NOMO-1 (cell line): ENCODE results near the gene ITGA3.

Experiments used
- DNase-seq, 2 experiments: peaks; one replicate each; lab custom pipeline; 2025; ENCODE audit not compliant: unreplicated experiment in 2 of 2; lab: John Stamatoyannopoulos, UW

Gene ITGA3

DNA sequence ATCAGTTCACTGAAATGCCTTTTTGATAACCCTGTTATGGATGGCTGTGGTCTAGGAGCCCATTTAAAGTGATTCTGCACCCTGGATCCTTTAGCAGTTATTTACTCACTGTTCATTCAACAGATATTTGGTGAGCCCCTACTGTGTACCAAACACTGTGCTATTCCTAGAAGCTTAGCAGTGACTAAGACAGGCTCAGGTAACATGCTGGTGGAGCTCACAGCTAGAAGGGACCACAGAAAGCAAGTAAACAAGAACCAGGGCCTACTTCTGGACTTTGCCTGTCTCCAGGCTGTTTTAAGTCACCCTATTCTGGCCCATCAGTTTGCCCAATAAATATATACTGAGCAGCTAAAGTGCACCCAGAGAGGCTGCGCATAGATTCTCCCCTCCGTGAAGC is 11.1 kb downstream of the ITGA3 start:
- DNase-seq: no peak

DNA sequence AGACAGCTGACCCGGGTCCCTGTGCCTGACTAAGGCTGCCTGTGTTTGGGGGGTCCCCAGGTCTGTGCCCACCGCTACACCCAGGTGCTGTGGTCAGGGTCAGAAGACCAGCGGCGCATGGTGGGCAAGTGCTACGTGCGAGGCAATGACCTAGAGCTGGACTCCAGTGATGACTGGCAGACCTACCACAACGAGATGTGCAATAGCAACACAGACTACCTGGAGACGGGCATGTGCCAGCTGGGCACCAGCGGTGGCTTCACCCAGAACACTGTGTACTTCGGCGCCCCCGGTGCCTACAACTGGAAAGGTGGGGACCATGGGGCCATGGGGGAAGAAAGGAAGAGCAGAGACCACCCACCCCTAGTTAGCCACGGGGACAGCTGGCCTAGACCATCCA is 12.1 kb downstream of the ITGA3 start:
- DNase-seq: no peak

- no peak for DNase-seq
These were observed 15.2 kb downstream of the ITGA3 start for GRCh38 chr17:50070908-50071680.

DNA sequence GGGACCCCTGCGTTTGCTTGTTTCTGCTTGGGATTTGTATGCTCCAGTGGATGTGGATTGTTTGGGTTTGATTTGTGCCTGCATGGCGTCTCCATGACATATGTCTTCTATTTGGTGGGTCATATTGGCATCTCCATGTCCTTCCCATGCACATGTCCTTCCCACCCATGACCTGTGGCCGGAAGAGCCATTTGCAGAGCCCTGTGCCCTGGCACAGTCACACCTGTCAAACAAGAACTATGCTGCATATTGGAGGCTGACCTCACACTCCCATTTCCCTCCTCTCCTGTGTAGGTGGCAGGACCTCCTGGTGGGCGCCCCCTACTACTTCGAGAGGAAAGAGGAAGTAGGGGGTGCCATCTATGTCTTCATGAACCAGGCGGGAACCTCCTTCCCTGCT is 15.8 kb downstream of the ITGA3 start:
- no peak for DNase-seq

GRCh38 chr17:50072130-50072529 is 16.2 kb downstream of the ITGA3 start:
- DNase-seq: no peak

DNA sequence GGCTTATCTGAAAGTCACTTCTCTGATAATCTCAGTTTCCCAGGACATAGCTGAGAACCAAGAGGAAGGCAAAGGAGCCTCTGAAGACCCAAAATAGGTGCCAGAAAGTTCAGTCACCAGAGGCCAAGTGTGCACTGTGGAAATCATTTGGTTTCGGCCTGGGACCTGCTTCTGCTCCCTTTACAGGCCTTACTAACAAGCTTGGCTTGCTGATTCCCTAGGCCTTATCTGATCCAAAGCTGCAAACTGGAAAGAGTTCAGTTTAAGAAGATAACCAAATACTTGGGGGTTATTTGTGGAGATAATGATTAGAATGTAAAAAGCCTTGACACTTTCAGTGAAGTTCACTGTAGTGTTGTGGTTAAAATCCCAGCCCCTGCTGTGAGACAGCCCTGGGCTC is 17.0 kb downstream of the ITGA3 start:
- DNase-seq: no peak

DNA sequence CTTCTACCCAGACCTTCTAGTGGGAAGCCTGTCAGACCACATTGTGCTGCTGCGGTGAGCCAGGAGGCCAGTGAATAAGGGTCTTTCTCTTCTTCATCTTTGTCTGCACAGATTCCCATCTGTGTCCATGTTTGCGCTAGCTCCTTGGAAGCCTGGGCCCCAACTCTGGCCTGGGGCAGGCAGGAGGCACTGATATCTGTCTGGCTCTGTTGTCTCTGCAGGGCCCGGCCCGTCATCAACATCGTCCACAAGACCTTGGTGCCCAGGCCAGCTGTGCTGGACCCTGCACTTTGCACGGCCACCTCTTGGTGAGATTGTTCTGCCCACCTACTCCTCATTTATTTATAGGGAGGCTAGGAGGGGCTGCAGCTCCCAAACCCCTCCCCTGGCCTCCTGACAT is 18.3 kb downstream of the ITGA3 start:
- DNase-seq: no peak

DNA sequence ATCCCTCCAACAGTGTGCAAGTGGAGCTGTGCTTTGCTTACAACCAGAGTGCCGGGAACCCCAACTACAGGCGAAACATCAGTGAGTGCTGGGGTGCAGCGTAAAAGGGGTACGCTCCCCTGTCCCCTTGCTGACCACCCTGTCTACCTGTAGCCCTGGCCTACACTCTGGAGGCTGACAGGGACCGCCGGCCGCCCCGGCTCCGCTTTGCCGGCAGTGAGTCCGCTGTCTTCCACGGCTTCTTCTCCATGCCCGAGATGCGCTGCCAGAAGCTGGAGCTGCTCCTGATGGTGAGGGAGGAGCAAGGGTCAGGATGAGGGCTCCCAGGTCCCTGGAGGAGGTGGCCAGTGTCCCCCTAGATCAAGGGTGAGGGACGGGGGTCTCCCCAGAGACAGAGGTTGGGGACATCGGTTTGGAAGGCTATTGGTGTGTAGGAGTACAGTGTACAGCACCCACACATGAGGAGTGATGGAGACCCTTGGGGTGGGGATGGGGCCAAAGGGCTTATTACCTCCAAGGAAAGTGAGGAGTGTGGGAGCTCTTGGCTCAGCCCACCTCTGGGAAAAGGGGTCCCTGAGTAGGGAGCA is 19.6 kb downstream of the ITGA3 start:
- DNase-seq: no peak

- no peak for DNase-seq
These were observed 20.3 kb downstream of the ITGA3 start for GRCh38 chr17:50076221-50076590.

GRCh38 chr17:50076591-50077235 is 20.8 kb downstream of the ITGA3 start:
- no peak for DNase-seq

GRCh38 chr17:50078430-50078829 is 22.5 kb downstream of the ITGA3 start:
- no peak for DNase-seq

DNA sequence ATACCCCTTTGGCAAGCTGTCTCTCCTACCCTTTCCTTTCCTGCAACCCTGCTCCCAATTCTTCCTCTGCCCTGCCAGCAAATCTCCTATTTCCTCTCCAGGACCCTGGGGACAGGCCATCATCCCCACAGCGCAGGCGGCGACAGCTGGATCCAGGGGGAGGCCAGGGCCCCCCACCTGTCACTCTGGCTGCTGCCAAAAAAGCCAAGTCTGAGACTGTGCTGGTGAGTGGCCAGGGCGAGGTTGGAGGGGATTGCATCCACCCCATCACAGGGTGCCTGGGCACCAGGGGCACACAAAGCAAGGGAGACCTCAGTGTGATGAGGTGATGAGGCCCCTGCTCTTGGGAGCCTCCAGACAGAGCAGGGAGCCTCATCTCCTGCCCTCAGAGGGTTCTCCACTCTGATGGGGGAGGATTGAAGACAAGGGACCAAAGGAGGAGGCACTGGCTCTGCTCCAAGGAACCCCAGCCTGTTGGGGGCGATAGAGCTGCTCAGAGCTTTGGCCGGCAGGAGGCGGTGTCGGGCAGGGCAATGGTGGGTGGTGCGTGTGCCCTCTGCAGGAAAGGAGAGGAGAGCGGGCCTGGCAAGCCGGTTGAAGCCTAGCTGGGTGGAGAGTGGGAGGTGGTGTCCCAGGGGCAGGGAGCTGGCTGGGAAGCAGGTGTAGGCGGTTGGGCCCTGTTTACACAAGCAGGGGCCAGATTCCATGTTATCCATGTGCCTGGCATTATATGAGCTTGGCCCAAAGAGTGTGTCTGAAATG is 23.6 kb downstream of the ITGA3 start:
- DNase-seq: no peak

- no peak for DNase-seq
These were observed 24.2 kb downstream of the ITGA3 start for GRCh38 chr17:50080096-50080480.

- peak; percentile 22 to 36 for DNase-seq
These were observed 24.9 kb downstream of the ITGA3 start for GRCh38 chr17:50080827-50081226.

- no peak for DNase-seq
These were observed 25.8 kb downstream of the ITGA3 start for GRCh38 chr17:50081757-50082156.

GRCh38 chr17:50087246-50087911 is 31.5 kb downstream of the ITGA3 start:
- DNase-seq: peak; percentile 64 to 65

- DNase-seq: no peak
These were observed 32.0 kb downstream of the ITGA3 start for GRCh38 chr17:50087912-50088405.

GRCh38 chr17:50088952-50089825 is 33.3 kb downstream of the ITGA3 start:
- no peak for DNase-seq

DNA sequence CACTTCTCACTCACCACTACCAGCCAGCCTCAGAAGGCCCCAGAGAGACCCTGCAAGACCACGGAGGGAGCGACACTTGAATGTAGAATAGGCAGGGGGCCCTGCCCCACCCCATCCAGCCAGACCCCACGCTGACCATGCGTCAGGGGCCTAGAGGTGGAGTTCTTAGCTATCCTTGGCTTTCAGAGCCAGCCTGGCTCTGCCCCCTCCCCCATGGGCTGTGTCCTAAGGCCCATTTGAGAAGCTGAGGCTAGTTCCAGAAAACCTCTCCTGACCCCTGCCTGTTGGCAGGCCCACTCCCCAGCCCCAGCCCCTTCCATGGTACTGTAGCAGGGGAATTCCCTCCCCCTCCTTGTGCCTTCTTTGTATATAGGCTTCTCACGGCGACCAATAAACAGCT is 34.2 kb downstream of the ITGA3 start:
- no peak for DNase-seq
